Stimulated activated CD4-positive, alpha-beta T cell treated with anti-CD3 and anti-CD28 coated beads, Interleukin-2, amount 100 ng/mL, for 48 hours (primary cell): Measurements from ENCODE around the gene SLC6A8.
"Not testable (repeated sequence)": the region's sequence is repeated elsewhere in the genome, so short reads cannot be mapped to it uniquely, and the experiment has no call there.

Source experiments
- DNase-seq, 2 donors: peaks; one replicate each; pipeline ENCODE4 v3.0.0-alpha.2; 2020

SLC6A8 gene

DNA sequence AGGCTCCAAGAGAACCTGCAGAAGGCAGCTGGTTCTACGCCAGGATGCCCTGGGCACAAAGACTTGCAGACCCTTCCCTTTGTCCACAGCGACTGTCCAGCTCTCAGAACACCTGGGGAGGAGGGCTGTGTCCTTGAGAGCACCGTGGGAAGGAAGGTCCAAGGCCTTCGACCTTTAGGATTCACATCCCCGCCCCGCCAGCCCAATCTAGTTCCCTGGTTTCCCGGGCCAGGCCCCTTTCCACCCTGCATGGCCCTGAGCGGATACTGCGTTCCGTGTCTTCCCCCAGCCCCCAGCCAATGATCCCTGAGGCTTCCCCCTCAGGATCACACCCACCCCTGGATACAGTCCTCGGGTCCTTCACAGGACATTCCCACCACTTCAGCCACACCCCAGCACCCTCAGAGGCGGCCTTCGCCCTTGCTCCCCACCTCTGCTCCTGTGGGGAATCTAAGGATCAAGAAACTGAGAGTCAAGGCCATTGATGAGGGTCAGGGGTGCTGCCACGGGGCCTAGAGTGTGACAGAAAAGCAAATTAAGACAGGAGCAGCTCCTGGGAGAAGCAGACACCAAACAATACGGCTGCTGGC is 46.0 kb downstream of the SLC6A8 start:
- DNase-seq, result no peak

DNA sequence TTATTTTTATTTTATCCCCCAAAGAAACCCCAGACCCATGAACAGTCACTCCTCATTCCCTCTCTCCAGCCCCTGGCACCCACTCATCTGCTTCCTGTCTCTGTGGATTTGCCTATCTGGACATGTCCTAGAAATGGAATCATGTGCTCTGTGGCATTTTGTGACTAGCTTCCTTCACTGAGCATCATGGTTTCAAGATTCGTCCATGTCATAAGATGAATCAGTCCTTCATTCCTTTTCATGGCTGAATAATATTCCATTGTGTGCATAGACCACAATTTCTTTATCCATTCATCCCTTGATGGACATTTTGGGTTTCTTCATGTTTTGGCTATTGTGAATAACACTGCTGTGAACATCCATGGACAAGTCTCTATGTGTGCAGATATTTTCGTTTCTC is 47.1 kb downstream of the SLC6A8 start:
- no peak for DNase-seq

DNA sequence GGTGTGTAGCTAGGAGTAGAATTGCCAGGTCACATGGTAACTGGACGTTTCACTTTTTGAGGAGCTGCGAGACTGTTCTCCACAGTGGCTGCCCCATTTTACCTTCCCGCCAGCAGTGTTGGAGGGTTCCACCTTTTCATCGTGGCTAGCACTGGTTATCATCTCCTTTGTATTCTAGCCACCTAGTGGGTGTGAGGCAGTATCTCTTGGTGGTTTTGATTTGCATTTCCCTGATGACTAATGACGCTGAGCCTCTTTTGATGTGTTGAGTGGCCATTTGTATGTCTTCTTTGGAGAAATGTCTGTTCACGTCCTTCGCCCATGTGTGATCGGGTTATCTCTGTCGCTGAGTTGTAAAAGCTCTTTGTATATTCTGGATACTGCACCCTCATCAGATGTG is 47.5 kb downstream of the SLC6A8 start:
- no peak for DNase-seq

DNA sequence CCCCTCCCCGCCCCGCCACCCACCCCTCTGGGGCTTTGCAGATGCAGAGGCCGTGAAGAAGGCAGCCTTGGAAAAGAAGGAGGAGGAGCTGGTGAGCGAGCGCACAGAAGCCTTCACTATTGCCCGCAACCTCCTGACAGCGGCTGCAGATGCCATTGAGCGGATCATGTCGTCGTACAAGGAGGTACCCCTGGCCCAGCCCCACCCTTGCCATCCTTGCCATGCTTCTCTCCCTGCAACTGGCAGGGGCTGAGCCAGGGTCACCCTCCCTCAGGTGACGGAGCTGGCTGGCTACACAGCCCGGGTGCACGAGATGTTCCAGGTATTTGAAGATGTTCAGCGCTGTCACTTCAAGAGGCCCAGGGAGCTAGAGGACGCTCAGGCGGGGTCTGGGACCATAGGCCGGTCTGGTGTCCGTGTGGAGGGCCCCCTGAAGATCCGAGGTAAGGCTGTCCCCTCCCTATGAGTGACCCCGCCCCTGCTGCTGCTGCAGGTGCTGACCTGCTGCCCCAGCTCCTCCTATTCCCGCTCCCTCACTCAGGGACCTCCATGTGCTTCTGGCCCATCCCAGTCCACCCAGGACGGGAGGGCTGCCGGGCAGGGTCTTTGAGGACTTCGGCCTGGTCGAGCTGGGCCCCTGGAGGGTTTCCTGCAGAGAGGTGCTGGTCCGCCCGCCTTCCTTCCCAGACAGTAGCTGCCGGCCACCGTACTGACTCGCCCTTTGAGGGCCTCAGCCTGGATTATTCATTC is 48.5 kb downstream of the SLC6A8 start:
- DNase-seq, result no peak

DNA sequence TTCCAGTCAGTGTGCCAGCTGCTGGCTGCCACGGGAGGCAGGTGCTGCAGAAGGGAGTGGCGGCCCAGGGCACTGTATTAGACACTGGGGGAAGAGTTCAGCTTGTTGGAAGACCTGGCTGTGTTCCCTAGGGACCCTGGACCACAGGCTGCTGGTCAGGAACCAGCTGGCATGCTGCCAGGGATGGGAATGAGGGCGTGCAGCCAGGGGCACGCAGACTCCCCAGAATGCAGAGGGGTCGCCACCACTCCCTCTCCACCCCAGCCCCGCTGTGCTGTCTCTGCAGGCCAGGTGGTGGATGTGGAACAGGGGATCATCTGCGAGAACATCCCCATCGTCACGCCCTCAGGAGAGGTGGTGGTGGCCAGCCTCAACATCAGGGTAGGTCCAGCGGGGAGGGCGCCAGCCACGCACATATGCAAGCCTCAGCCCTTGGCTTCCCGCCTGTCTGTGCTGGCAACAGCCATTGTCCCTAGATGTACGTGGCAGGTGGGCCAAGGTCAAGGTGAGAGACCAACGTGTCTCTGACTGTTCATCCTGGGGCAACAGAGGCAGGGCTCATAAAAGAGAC is 49.2 kb downstream of the SLC6A8 start:
- no peak for DNase-seq

DNA sequence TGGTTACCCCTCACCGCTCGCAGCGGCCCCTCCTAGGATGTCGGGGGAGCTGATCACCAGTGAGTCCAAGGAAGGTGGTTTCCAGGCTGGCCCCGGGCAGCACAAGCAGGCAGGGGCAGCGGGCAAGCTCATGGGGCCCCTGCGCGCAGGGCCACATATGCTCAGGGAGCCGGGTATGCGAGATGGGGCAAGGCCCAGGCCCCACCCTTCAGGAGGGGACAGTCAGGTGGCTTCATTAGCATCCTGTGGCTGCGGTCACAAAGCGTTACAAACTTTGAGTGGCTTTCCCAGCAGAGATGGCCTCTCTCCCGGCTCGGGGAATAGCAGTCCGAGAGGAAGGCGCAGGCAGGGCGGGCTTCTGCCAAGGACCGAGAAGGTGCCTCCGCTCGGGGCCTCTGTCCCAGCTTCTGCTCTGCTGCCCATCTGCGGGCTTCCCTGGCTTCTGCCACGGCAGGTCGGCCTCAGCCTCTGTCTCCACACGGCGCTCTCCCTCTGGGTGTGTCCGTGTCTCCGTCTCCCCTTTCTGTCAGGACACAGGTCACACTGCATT is 50.4 kb downstream of the SLC6A8 start:
- DNase-seq, result no peak

DNA sequence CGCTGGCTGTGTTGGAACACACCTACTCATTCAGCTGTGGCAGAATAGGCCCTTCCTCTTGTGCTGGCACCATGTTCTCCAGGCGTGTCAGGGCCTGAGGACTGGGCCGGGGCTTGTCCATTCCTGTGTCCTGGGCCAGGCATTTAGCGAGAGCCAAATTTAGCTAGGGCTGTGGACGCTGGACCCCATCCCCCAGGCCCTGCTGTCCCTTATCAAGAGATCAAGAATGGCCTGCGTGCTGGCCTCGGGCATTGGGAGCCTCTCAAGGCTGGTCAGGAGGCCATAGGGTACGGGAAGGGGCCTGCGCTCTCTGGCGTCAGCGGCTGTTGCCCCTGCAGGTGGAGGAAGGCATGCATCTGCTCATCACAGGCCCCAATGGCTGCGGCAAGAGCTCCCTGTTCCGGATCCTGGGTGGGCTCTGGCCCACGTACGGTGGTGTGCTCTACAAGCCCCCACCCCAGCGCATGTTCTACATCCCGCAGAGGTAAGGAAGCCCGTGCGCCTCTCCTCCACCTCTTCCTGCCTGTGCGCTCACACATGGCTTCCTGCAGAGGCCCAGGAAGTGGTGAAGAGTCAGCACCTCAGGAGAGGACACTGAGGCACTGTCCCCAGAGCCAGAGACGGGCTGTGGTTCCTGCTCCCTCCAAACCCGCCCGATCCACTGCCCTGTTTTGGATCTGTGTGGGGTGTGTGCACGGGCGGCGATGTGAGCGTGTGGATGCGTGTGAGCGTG is 52.2 kb downstream of the SLC6A8 start:
- DNase-seq, result no peak

DNA sequence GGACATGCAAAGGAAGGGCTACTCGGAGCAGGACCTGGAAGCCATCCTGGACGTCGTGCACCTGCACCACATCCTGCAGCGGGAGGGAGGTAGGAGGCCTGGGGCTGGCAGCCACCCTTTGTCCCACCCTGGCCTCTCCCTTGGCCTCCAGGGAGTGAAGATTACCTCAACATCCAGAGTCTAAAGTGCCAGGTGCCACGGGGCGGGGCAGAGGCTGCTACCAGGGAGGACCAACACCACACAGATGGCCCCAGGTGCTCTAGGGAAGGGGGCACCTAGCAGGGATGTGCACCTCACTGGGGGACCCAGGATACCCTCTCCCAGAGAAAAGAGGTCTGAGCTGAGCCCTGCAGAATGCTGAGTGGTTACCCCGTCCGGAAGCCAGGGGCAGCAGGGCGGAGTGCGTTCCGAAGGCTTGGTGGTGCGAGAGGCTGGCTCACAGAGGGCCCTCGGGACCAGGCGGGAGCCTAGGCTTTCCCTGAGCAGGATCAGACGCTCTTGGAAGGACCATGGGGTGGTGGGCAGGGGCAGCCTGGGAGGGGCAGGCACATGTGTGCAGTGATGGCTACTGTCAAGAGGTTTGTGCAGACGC is 53.0 kb downstream of the SLC6A8 start:
- no peak for DNase-seq

DNA sequence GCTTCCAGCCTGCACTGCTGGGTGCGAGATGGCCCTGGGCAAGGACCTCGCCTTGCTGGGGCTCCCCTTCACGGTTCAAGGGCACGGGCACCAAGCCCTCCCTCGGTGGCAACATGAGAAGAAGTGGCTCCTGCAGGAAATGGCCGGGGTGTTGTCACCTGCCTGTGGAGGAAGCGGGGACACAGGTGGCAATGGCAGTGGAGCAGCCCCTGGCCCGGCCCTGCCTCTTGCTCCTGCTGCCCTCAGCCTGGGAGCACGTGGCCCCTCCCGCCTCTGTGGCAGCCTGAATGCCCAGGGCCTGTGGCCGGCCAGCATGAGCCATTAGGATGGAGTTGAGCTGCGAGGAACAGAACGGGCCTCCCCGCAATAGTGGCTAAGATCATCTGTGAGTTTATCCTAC is 53.7 kb downstream of the SLC6A8 start:
- no peak for DNase-seq

DNA sequence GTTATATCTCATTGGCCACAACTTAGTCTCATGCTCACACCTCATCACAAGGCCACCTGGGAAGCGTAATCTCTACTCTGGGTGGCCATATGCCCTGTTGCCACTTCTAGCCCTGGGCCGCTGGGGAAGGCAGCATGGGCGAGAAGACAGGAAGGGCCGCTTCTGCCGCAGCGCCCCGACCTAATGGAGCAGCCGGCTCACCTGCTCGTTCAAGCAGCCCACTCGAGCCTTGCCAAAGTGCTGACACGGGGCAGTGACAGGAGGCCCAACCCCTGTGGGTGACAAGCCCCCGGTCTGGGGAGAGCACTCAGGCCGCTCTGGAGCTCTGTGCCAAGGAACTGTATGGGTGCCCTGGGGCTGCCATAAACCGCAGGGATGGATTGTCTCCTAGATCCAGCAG is 54.4 kb downstream of the SLC6A8 start:
- not testable (repeated sequence) for DNase-seq

DNA sequence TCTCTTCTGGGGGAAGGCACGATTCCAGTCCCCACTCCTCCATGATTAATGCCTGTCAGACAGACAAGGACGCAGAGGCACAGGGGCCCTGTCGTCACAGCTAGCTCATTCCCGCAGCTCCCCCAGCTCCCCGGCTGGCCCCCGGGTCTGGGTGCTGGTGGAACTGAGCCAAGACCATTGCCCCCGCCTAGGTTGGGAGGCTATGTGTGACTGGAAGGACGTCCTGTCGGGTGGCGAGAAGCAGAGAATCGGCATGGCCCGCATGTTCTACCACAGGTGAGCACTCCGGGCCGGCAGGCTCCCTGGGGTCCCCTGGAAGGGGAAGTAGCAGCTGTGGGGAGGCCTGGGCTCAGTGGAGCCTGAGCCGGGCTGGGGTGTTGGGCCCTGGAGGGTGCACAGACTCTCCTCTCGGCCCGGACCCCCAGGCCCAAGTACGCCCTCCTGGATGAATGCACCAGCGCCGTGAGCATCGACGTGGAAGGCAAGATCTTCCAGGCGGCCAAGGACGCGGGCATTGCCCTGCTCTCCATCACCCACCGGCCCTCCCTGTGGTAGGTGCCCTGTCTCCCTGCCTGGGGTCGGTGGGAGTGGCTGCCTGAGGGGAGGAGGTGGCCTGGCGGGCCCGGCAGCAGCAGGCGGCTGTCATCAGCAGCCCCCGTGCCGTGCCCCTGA is 55.2 kb downstream of the SLC6A8 start:
- DNase-seq, result not testable (repeated sequence)

DNA sequence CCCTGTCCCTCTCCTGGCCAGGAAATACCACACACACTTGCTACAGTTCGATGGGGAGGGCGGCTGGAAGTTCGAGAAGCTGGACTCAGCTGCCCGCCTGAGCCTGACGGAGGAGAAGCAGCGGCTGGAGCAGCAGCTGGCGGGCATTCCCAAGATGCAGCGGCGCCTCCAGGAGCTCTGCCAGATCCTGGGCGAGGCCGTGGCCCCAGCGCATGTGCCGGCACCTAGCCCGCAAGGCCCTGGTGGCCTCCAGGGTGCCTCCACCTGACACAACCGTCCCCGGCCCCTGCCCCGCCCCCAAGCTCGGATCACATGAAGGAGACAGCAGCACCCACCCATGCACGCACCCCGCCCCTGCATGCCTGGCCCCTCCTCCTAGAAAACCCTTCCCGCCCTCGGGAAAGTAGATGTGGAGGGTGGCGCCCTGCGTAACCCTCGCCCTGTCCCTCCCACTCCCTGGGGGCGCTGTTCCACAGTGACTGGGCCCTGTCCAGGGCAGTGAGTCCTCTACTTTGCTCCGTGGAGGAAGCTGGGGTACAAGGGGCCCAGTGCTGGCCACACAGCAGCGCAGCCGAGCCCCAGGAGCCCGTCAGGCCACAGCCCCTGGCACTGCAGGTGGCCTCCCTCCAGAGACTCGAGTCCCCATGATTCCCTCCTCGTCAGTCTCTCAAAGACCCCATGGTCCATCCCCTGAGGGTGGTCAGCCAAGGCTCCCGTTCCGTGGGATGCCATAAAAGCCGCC is 55.9 kb downstream of the SLC6A8 start:
- not testable (repeated sequence) for DNase-seq

DNA sequence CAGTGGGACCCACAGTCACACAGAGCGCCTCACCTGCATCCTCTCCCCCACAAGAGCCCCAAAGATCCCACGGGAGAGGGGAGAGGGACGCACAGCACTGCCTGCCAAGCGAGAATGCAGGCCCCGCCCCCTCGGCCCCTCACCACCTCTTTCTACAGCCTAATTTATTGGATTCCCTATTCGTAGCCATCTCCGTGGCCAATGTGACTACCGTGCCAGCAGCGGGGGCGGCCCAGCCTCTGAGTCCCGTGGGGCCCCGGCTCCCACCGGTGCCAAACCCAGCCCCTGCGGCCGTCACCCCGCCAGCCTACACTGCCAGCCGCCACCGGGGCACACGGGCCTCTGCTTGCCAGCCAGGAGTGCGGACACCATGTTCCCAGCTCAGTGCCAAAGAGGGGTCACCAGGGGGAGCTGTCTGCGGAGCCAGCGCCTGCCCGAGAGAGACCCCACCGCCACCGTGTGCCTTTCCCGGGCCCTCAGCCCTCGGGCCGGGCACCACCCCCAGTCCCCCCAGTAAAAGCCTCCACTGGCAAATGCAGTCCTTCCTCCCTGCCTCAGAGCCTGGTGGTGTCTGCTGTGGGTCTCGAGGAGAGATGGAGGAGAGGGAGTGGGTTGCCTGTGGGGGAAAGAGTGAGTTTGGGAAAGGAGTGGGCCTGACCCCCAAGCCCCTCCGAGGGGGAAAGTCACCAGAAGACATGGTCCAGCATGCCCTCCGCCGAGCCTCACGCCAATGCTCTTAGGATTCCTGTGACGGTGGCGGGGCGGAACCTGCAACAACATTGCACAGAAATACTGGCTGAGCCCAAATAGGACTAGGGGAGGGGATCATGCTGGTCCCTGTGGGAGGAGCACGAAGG is 56.7 kb downstream of the SLC6A8 start:
- no peak for DNase-seq

DNA sequence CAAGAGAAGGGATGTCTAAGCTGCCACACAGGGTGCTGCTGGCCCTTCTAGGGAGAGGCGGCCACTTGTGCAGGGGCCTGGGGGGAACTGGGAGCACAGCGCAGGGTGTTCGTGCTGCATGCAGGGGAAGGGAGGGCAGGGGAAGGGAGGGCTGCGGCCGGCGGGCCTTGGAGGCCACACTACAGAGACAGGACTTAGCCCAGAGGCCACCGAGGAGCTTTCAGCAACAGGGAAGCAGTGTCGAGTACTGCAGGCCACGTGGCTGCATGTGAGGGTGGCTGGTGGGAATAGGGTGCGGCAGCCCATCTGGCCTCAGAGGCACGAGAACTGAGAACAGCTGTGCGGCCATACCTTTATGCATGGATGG is 57.3 kb downstream of the SLC6A8 start:
- not testable (repeated sequence) for DNase-seq
